IMR-90 (cell line): ENCODE measurements around the gene HPSE2. TPM values are rescaled to one million over a fixed set of nuclear protein-coding genes. Genes with fewer than 3 reads are reported as not detected.

ENCODE experiments used
- ATAC-seq: fragments of 200-7000 bp; cut with Tn5 transposase; 2 replicates; pipeline ENCODE4 v1.9.1; 2020; ENCODE audit warnings: low read depth, mild to moderate bottlenecking, moderate library complexity
- BruUV-seq: library from RNA; stranded (reverse); fragments of 400-500 nt; replicated peaks from 2 replicates; lab custom pipeline; 2021; lab: Mats Ljungman, UMichigan
- CTCF ChIA-PET: fragments of 300-600 bp; formaldehyde crosslinking; extraction: SDS; loops from one replicate; lab custom pipeline; 2021; ENCODE audit warnings: antibody characterized with exemption; lab: Yijun Ruan, JAX
- POLR2A ChIA-PET: fragments of 300-600 bp; sonication (Branson Sonifier 250); formaldehyde crosslinking; loops from one replicate; lab custom pipeline; 2022; ENCODE audit warnings: antibody characterized with exemption; ENCODE audit not compliant: unreplicated experiment; lab: Charles Lee
- DNase-seq: peaks from one replicate; pipeline ENCODE4 v3.0.0; 2013
- H2AFZ ChIP-seq: replicated peaks from 2 replicates; pipeline ENCODE3; 2013; ENCODE audit warnings: low read length, mild to moderate bottlenecking; ENCODE audit not compliant: poor library complexity
- H2AK5ac ChIP-seq: 2 replicates; pipeline ENCODE4 v1.6.1; 2013; ENCODE audit warnings: low read depth, low read length, inconsistent platforms
- H2AK9ac ChIP-seq: replicated peaks from 2 replicates; pipeline ENCODE3; 2013; ENCODE audit warnings: mild to moderate bottlenecking, low read depth, low read length, moderate library complexity; ENCODE audit not compliant: poor library complexity
- H2BK120ac ChIP-seq: 2 replicates; pipeline ENCODE4 v1.6.1; 2013; ENCODE audit warnings: low read depth, low read length, inconsistent platforms
- H2BK15ac ChIP-seq: 3 replicates; pipeline ENCODE4 v1.6.1; 2013; ENCODE audit warnings: low read depth, low read length, inconsistent platforms
- H2BK20ac ChIP-seq: 2 replicates; pipeline ENCODE4 v1.6.1; 2013; ENCODE audit warnings: low read depth, mild to moderate bottlenecking, inconsistent platforms, low read length, moderate library complexity
- H2BK5ac ChIP-seq: 2 replicates; pipeline ENCODE4 v1.6.1; 2013; ENCODE audit warnings: mild to moderate bottlenecking, low read depth, low read length, inconsistent platforms; ENCODE audit not compliant: poor library complexity, severe bottlenecking
- H3K14ac ChIP-seq: replicated peaks from 2 replicates; pipeline ENCODE4 v1.6.1; 2013; ENCODE audit warnings: low read depth, low read length, inconsistent platforms
- H3K18ac ChIP-seq: 2 replicates; pipeline ENCODE4 v1.6.1; 2013; ENCODE audit warnings: low read depth, low read length, control low read depth
- H3K23ac ChIP-seq: 2 replicates; pipeline ENCODE4 v1.6.1; 2013; ENCODE audit warnings: low read depth, low read length, inconsistent platforms
- H3K27ac ChIP-seq: 2 replicates; pipeline ENCODE4 v1.5.1; 2013; ENCODE audit warnings: mild to moderate bottlenecking, control low read depth, low read length; ENCODE audit not compliant: insufficient read depth
- H3K27me3 ChIP-seq: 2 replicates; pipeline ENCODE4 v1.6.1; 2013; ENCODE audit warnings: low read length; ENCODE audit not compliant: control insufficient read depth, insufficient read depth
- H3K36me3 ChIP-seq: 2 replicates; pipeline ENCODE4 v1.6.1; 2013; ENCODE audit warnings: low read length, mixed read lengths; ENCODE audit not compliant: control insufficient read depth, insufficient read depth
- H3K4ac ChIP-seq: 2 replicates; pipeline ENCODE4 v1.6.1; 2013; ENCODE audit warnings: low read depth, low read length, inconsistent platforms
- H3K4me1 ChIP-seq: 2 replicates; pipeline ENCODE4 v1.6.1; 2013; ENCODE audit warnings: low read length, mixed read lengths; ENCODE audit not compliant: control insufficient read depth, insufficient read depth
- H3K4me2 ChIP-seq: 2 replicates; pipeline ENCODE4 v1.6.1; 2013; ENCODE audit warnings: low read depth, mild to moderate bottlenecking, control low read depth, low read length, moderate library complexity
- H3K4me3 ChIP-seq: 2 replicates; pipeline ENCODE4 v1.5.1; 2013; ENCODE audit warnings: low read depth, mild to moderate bottlenecking, control low read depth, low read length, moderate library complexity; ENCODE audit not compliant: insufficient read depth
- H3K56ac ChIP-seq: 2 replicates; pipeline ENCODE4 v1.6.1; 2013; ENCODE audit warnings: low read length, inconsistent platforms; ENCODE audit not compliant: insufficient read depth; ENCODE audit errors: extremely low read depth
- H3K79me1 ChIP-seq, 2 experiments: 2 replicates each; pipeline ENCODE4 v1.6.1; 2013; ENCODE audit warnings: low read length in 2 of 2, inconsistent platforms in 1 of 2, low read depth in 1 of 2
- H3K9ac ChIP-seq: 2 replicates; pipeline ENCODE4 v1.6.1; 2013; ENCODE audit warnings: low read depth, low read length, control low read depth
- H3K9me1 ChIP-seq: 2 replicates; pipeline ENCODE4 v1.6.1; 2013; ENCODE audit warnings: low read length, inconsistent platforms; ENCODE audit not compliant: insufficient read depth
- H3K9me3 ChIP-seq: 2 replicates; pipeline ENCODE4 v1.6.1; 2013; ENCODE audit warnings: low read length; ENCODE audit not compliant: control insufficient read depth, insufficient read depth
- H4K20me1 ChIP-seq: 2 replicates; pipeline ENCODE4 v1.6.1; 2013; ENCODE audit warnings: low read length, inconsistent platforms; ENCODE audit not compliant: insufficient read depth
- H4K5ac ChIP-seq: 2 replicates; pipeline ENCODE4 v1.6.1; 2013; ENCODE audit warnings: mild to moderate bottlenecking, low read depth, low read length, control low read depth
- H4K8ac ChIP-seq, 2 experiments: 2 replicates each; pipeline ENCODE4 v1.6.1; 2013; ENCODE audit warnings: low read depth in 2 of 2, low read length in 2 of 2, control low read depth in 1 of 2, inconsistent platforms in 1 of 2
- H4K91ac ChIP-seq: 2 replicates; pipeline ENCODE4 v1.6.1; 2013; ENCODE audit warnings: low read depth, low read length, inconsistent platforms; ENCODE audit not compliant: insufficient read depth
- CTCF ChIP-seq: conservative IDR thresholded peaks from 2 replicates; pipeline ENCODE4 v1.5.1; 2012; ENCODE audit warnings: mild to moderate bottlenecking, low read depth, low read length, improper control_type of control experiment
- POLR2A ChIP-seq: IDR thresholded peaks from 2 replicates; pipeline ENCODE4 v1.6.1; 2012; ENCODE audit warnings: mild to moderate bottlenecking, low read depth, low read length
- dilution Hi-C: fragments of 300-500 bp; cut with HindIII; formaldehyde crosslinking; loops from one replicate; pipeline ENCODE4 v1.14.3; 2018; ENCODE audit warnings: low sequenced_read_pairs; ENCODE audit not compliant: unreplicated experiment
- in situ Hi-C: fragments of 300-500 bp; cut with MboI; formaldehyde crosslinking; loops from 3 replicates; pipeline ENCODE4 v1.14.3; 2019; ENCODE audit warnings: low sequenced_read_pairs, inconsistent platforms, mixed read lengths
- intact Hi-C: fragments of 100-400 bp; cut with micrococcal nuclease; formaldehyde crosslinking; loops from 2 replicates; pipeline ENCODE4 v1.10.0; 2022
- polyA plus RNA-seq, 3 experiments: library from polyadenylated mRNA; depleted of rRNA; stranded (reverse); fragments of >200 nt; gene quantifications; 2 replicates each; pipeline ENCODE4 v1.2.3, GENCODE V29; 2012; ENCODE audit warnings: low replicate concordance in 1 of 3
- total RNA-seq: library from RNA; depleted of rRNA; stranded (reverse); fragments of >200 nt; gene quantifications from 2 replicates; pipeline ENCODE4 v1.2.3, GENCODE V29; 2012

HPSE2 gene
- total and polyA plus RNA-seq, 2 of the 4 experiments (the other 2 are of a cell fraction), result not detected

- intact Hi-C loops, result no loop called here
- Histone ChIP-seq H2AK5ac (no peak overlapping the region), H3K14ac (no peak overlapping the region)
These were observed 190.0 kb downstream of the HPSE2 start for GRCh38 chr10:99045671-99046070.

More at GRCh38 chr10:99045671-99046070, 190.0 kb downstream of the HPSE2 start:
- H3K9ac ChIP-seq, result no peak overlapping the region
- H2AK9ac ChIP-seq, result no peak overlapping the region
- no peak for DNase-seq
- H2BK15ac ChIP-seq, result no peak overlapping the region
- H3K4me2 ChIP-seq, result no peak overlapping the region
- H4K8ac ChIP-seq, result no peak overlapping the region
- H3K4me3 ChIP-seq, result no peak overlapping the region
- H3K27me3 ChIP-seq, result no peaks in the 10 kb centered on the region
- no peak overlapping the region for H4K91ac ChIP-seq
- H3K4me1 ChIP-seq, result no peaks in the 10 kb centered on the region
- H2BK20ac ChIP-seq, result no peak overlapping the region
- H4K5ac ChIP-seq, result no peak overlapping the region
- ATAC-seq, result no peak
- no peak overlapping the region for H3K56ac ChIP-seq
- no peaks in the 10 kb centered on the region for H3K79me1 ChIP-seq
- ChIA-PET POLR2A (no interaction called here), CTCF (no interaction called here)
- no peak overlapping the region for H2BK120ac ChIP-seq
- in situ Hi-C loops, result no loop called here
- no peak overlapping the region for H2AFZ ChIP-seq
- H4K20me1 ChIP-seq, result no peaks in the 10 kb centered on the region
- peaks cover 2% of the 10 kb centered on the region; the same call in 1 of the 2 replicates for H3K9me3 ChIP-seq
- no peak overlapping the region for H2BK5ac ChIP-seq
- H3K18ac ChIP-seq, result no peak overlapping the region
- BruUV-seq, result no TSS peak
- TF ChIP-seq CTCF (no peak), POLR2A (no peak)
- H3K27ac ChIP-seq, result no peak overlapping the region
- dilution Hi-C loops, result no loop called here
- H3K9me1 ChIP-seq, result no peaks in the 10 kb centered on the region
- H3K4ac ChIP-seq, result no peak overlapping the region
- H3K23ac ChIP-seq, result no peak overlapping the region
- H3K36me3 ChIP-seq, result no peaks in the 10 kb centered on the region
